GM12878 (cell line): Measurements from ENCODE around the gene TBC1D20. TPM values are rescaled to one million over a fixed set of nuclear protein-coding genes. Genes with fewer than 3 reads are reported as not detected.

Source experiments
- BHLHE40 ChIP-seq, 2 experiments: fragments of 450-650 bp in 1 of 2; IDR thresholded peaks; 2 replicates each; pipeline ENCODE4 v1.6.1; 2011 to 2017; ENCODE audit warnings: low read depth in 2 of 2, borderline replicate concordance in 1 of 2, improper control_type of control experiment in 1 of 2, low read length in 1 of 2, mild to moderate bottlenecking in 1 of 2
- CHD1 ChIP-seq: IDR thresholded peaks from 2 replicates; pipeline ENCODE4 v1.6.1; 2012; ENCODE audit warnings: low read depth, low read length, improper control_type of control experiment
- EED ChIP-seq: sonication (generic); IDR thresholded peaks from 2 replicates; pipeline ENCODE4 v1.6.1; 2016; ENCODE audit warnings: antibody characterized with exemption, low read depth
- GATAD2B ChIP-seq: fragments of 450-650 bp; conservative IDR thresholded peaks from 2 replicates; pipeline ENCODE4 v1.6.1; 2017; ENCODE audit warnings: low read depth, mild to moderate bottlenecking, moderate library complexity
- JUNB ChIP-seq: IDR thresholded peaks from 2 replicates; pipeline ENCODE4 v1.6.1; 2016; ENCODE audit warnings: antibody characterized with exemption, mild to moderate bottlenecking
- KDM1A ChIP-seq: fragments of 200-600 bp; sonication (generic); IDR thresholded peaks from 2 replicates; pipeline ENCODE4 v1.6.1; 2016; ENCODE audit warnings: borderline replicate concordance
- MTA2 ChIP-seq: fragments of 450-650 bp; IDR thresholded peaks from 2 replicates; pipeline ENCODE4 v1.6.1; 2016; ENCODE audit warnings: low read depth, mild to moderate bottlenecking, moderate library complexity
- MTA3 ChIP-seq: IDR thresholded peaks from 2 replicates; pipeline ENCODE4 v1.6.1; 2012; ENCODE audit warnings: low read length, inconsistent platforms, borderline replicate concordance
- MXI1 ChIP-seq: fragments of 150-350 bp; IDR thresholded peaks from 2 replicates; pipeline ENCODE4 v1.6.1; 2011; ENCODE audit warnings: low read depth, mild to moderate bottlenecking, inconsistent platforms, low read length, improper control_type of control experiment
- NFXL1 ChIP-seq: fragments of 450-650 bp; IDR thresholded peaks from 2 replicates; pipeline ENCODE4 v1.6.1; 2017; ENCODE audit warnings: antibody characterized with exemption, mild to moderate bottlenecking, borderline replicate concordance
- NFYB ChIP-seq: IDR thresholded peaks from 2 replicates; pipeline ENCODE4 v1.6.1; 2011; ENCODE audit warnings: low read depth, mild to moderate bottlenecking, low read length, improper control_type of control experiment, moderate library complexity; ENCODE audit not compliant: insufficient read depth
- NRF1 ChIP-seq: conservative IDR thresholded peaks from 2 replicates; pipeline ENCODE4 v1.6.1; 2011; ENCODE audit warnings: mild to moderate bottlenecking, low read depth, low read length, improper control_type of control experiment
- POLR2AphosphoS5 ChIP-seq: IDR thresholded peaks from 2 replicates; pipeline ENCODE4 v1.6.1; 2011; ENCODE audit warnings: mild to moderate bottlenecking, low read length, inconsistent platforms
- PRDM15 ChIP-seq: fragments of 450-650 bp; formaldehyde crosslinking; IDR thresholded peaks from 2 replicates; pipeline ENCODE4 v1.4.0; 2020; ENCODE audit warnings: mild to moderate bottlenecking, moderate library complexity
- SMAD1 ChIP-seq: fragments of 450-650 bp; IDR thresholded peaks from 2 replicates; pipeline ENCODE4 v1.6.1; 2018; ENCODE audit warnings: mild to moderate bottlenecking, low read depth; ENCODE audit not compliant: partially characterized antibody
- SMAD5 ChIP-seq: IDR thresholded peaks from 2 replicates; pipeline ENCODE4 v1.6.1; 2016; ENCODE audit warnings: antibody characterized with exemption, low read depth
- STAT3 ChIP-seq: IDR thresholded peaks from 2 replicates; pipeline ENCODE4 v1.6.1; 2011; ENCODE audit warnings: low read depth, low read length, improper control_type of control experiment
- TBL1XR1 ChIP-seq: IDR thresholded peaks from 2 replicates; pipeline ENCODE4 v1.6.1; 2012; ENCODE audit warnings: low read depth, low read length, improper control_type of control experiment
- ZNF217 ChIP-seq: fragments of 450-650 bp; IDR thresholded peaks from 2 replicates; pipeline ENCODE4 v1.6.1; 2017; ENCODE audit warnings: antibody characterized with exemption, mild to moderate bottlenecking
- polyA plus RNA-seq, 11 experiments: library from polyadenylated mRNA; depleted of rRNA in 4 of 11; unstranded in 6 of 11; stranded (reverse) in 5 of 11; fragments of >200 nt; fragmentation: Nextera tagmentation in 4 of 11; fragmentation: Illumina TruSeq in 1 of 11; extraction: Ambion mirVana in 4 of 11; extraction: Trizol in 1 of 11; gene quantifications; 1 replicate in 1 of 11; 2 replicates in 10 of 11; pipeline versions ENCODE4 v1.2.1 to v1.2.3, GENCODE V29; 2011 to 2016; ENCODE audit warnings: inconsistent platforms in 2 of 11, missing spikeins in 2 of 11, low read depth in 1 of 11
- total RNA-seq, 4 experiments: library from RNA; depleted of rRNA in 3 of 4; stranded (reverse); fragments of >200 nt in 3 of 4; fragmentation: Illumina TruSeq in 1 of 4; extraction: Trizol in 1 of 4; gene quantifications; 2 replicates each; pipeline versions ENCODE4 v1.2.1 to v1.2.3, GENCODE V29; 2013 to 2021
- TF ChIP-seq, protein P1 (sequence below), 3 experiments: IDR thresholded peaks in 2 of 3; conservative IDR thresholded peaks in 1 of 3; 2 replicates each; pipeline ENCODE4 v1.5.1; 2011; ENCODE audit warnings: low read depth in 3 of 3, low read length in 3 of 3, mild to moderate bottlenecking in 3 of 3, control low read depth in 2 of 3, moderate library complexity in 2 of 3, inconsistent platforms in 1 of 3, mixed read lengths in 1 of 3; ENCODE audit not compliant: control insufficient read depth in 2 of 3, insufficient read depth in 1 of 3; ENCODE audit errors: extremely low read depth in 1 of 3
- TF ChIP-seq, protein P2 (sequence below): fragments of 450-650 bp; conservative IDR thresholded peaks from 2 replicates; pipeline ENCODE4 v1.6.1; 2017; ENCODE audit warnings: mild to moderate bottlenecking, moderate library complexity
- TF ChIP-seq, protein P3 (sequence below): IDR thresholded peaks from 2 replicates; pipeline ENCODE4 v1.6.1; 2012; ENCODE audit warnings: low read depth, low read length, improper control_type of control experiment

Gene TBC1D20
- total and polyA plus RNA-seq, 10 of the 15 experiments (the other 5 are each of a cell fraction or from before 2014, with no cell fraction given) = 4.3 to 17.9 (median 11.2) TPM

DNA sequence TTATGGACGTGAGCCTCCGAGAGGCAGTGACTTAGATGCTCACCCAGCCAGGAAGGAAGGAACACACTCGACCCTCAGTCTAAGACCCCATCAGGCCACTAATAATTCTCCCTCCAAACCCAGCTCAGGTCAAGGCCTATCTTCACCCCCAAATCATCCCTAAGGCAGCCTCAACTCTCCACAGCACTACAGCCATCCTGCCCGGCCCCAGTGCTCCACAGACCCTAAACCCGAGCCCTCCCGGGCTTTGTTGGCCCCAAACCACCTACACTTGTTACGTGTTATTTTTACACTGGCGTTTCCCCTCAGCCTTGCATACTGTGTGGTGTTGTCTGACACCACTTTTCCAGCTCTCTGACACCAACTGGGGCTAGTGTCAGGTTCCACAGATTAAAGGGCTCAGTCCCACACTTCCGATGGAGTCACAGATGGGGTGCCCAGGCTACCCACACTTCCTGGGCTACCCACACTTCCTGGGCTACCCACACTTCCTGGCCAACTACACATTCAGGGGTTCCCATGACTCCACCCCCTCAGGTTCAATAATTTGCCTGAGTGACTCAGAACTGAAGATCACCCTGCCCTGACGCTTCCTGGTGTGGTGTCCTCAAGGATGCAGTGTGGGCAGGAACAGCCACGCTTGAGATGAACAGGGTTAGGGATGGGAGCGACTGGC lies 28.9 kb downstream of the TBC1D20 start (continued):
- TF ChIP-seq, protein P1, sequence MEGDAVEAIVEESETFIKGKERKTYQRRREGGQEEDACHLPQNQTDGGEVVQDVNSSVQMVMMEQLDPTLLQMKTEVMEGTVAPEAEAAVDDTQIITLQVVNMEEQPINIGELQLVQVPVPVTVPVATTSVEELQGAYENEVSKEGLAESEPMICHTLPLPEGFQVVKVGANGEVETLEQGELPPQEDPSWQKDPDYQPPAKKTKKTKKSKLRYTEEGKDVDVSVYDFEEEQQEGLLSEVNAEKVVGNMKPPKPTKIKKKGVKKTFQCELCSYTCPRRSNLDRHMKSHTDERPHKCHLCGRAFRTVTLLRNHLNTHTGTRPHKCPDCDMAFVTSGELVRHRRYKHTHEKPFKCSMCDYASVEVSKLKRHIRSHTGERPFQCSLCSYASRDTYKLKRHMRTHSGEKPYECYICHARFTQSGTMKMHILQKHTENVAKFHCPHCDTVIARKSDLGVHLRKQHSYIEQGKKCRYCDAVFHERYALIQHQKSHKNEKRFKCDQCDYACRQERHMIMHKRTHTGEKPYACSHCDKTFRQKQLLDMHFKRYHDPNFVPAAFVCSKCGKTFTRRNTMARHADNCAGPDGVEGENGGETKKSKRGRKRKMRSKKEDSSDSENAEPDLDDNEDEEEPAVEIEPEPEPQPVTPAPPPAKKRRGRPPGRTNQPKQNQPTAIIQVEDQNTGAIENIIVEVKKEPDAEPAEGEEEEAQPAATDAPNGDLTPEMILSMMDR (IDR thresholded peaks at IDR 0.05 in 2 of 3, conservative IDR thresholded peaks at IDR 0.05 in 1 of 3; ENCODE audit: control insufficient read depth in 2 of 3, extremely low read depth in 1 of 3, insufficient read depth in 1 of 3, low read depth in 3 of 3, low read length in 3 of 3) = no peak
- TF ChIP-seq STAT3 (no peak), NFYB (no peak), PRDM15 (no peak), NFXL1 (no peak), POLR2AphosphoS5 (peak; percentile 30; the same call in 1 of the 2 replicates), NRF1 (no peak), JUNB (peak; percentile 86), SMAD5 (no peak; the same call in 1 of the 2 replicates), EED (peak; percentile 99), MTA2 (peak; percentile 63), MTA3 (peak; percentile 95; the same call in 1 of the 2 replicates), SMAD1 (no peak), MXI1 (no peak), TBL1XR1 (no peak), GATAD2B (peak; percentile 53; the same call in 1 of the 2 replicates), CHD1 (no peak), ZNF217 (no peak), BHLHE40 (IDR thresholded peaks at IDR 0.05; ENCODE audit: borderline replicate concordance in 1 of 2, low read depth in 2 of 2, low read length in 1 of 2) (peak in 1 of 2 experiments; percentile 13; a peak in 1 of 4 replicates), KDM1A (no peak)
- TF ChIP-seq, protein P2, sequence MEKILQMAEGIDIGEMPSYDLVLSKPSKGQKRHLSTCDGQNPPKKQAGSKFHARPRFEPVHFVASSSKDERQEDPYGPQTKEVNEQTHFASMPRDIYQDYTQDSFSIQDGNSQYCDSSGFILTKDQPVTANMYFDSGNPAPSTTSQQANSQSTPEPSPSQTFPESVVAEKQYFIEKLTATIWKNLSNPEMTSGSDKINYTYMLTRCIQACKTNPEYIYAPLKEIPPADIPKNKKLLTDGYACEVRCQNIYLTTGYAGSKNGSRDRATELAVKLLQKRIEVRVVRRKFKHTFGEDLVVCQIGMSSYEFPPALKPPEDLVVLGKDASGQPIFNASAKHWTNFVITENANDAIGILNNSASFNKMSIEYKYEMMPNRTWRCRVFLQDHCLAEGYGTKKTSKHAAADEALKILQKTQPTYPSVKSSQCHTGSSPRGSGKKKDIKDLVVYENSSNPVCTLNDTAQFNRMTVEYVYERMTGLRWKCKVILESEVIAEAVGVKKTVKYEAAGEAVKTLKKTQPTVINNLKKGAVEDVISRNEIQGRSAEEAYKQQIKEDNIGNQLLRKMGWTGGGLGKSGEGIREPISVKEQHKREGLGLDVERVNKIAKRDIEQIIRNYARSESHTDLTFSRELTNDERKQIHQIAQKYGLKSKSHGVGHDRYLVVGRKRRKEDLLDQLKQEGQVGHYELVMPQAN = no peak
- TF ChIP-seq, protein P3, sequence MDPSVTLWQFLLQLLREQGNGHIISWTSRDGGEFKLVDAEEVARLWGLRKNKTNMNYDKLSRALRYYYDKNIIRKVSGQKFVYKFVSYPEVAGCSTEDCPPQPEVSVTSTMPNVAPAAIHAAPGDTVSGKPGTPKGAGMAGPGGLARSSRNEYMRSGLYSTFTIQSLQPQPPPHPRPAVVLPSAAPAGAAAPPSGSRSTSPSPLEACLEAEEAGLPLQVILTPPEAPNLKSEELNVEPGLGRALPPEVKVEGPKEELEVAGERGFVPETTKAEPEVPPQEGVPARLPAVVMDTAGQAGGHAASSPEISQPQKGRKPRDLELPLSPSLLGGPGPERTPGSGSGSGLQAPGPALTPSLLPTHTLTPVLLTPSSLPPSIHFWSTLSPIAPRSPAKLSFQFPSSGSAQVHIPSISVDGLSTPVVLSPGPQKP = 0 out of 2 replicates have a peak, but pooled peaks have one; percentile 16
